ENCODE measurements around the gene PTH2. TPM values are rescaled to one million over a fixed set of nuclear protein-coding genes. Genes with fewer than 3 reads are reported as not detected.

Gene PTH2
- total RNA-seq, 2 experiments from 2014 or later, result not detected

DNA sequence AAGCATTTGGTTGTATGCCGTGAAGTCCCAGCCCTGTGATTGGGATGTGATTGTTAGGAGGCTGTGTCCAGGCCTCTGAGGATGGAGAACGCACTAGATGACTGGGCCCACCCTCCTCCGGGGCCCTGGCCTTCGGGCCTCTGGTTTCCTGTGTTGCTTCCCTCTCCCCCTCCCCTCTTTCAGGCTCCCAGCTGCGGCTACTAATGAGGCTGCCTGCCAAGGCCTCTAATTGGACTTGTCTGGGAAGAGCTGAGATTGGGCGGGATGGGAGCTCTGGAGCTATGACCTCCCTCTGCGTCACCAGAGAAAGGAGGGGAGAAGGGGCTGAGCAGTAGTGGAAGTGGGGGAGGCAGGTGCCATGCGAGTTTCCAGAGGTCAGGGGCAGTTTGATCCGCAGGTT is 9.9 kb downstream of the PTH2 start:
- H3K9me3 Mint-ChIP-seq (ENCODE audit: low read depth), result no peaks in the 10 kb centered on the region
- H3K4me3 Mint-ChIP-seq, result no peak overlapping the region
- no peak overlapping the region for H3K27ac Mint-ChIP-seq
- no peaks in the 10 kb centered on the region for H3K36me3 Mint-ChIP-seq
- H3K4me1 Mint-ChIP-seq, result peaks cover 31% of the 10 kb centered on the region
- ATAC-seq (no peak), DNase-seq (no peak)
- CTCF ChIA-PET, result interaction anchor here (1.1 to 1.4 kb wide), 3 partner anchors 9 to 57 kb away, joined by 3 to 5 read pairs (median 4); no protein-coding TSS in a partner anchor
- peaks cover 15% of the 10 kb centered on the region for H3K27me3 Mint-ChIP-seq

DNA sequence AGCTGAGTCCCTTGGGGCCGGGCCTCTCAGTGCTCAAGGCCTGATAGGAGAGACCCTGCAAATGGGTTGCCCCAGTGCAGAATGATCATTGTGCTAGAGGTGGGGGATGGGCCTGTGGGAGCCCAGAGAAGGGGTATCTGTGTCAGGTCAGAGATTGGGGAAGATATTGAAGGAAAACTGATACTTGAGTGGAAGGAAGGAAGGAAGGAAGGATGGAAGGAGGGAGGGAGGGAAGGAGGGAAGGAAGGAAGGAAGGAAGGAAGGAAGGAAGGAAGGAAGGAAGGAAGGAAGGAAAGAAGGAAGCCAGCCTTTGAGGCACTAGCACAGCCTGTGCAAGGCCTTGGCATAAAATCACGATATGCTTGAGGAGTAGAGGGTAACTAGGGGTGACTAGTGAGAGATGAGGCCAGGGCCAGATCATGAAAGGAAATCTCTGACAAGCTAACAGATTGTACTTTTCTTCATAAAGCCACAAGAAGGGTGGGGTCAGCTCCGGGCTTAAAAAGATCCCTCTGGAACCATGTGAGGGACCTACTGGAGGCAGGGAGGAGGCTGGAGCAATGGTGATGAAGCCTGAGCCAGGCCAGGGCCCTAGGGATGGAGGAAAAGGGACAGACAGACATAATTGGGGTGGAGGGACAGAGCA is 11.4 kb downstream of the PTH2 start:
- ATAC-seq (no peak), DNase-seq (no peak)
- no peak overlapping the region for H3K4me3 Mint-ChIP-seq
- no peaks in the 10 kb centered on the region for H3K9me3 Mint-ChIP-seq (ENCODE audit: low read depth)
- no peak overlapping the region for H3K27ac Mint-ChIP-seq
- H3K36me3 Mint-ChIP-seq, result no peaks in the 10 kb centered on the region
- CTCF ChIA-PET, result interaction anchor here (0.7 to 1.6 kb wide), 4 partner anchors 10 to 213 kb away, joined by 3 to 5 read pairs (median 4); no protein-coding TSS in a partner anchor
- H3K4me1 Mint-ChIP-seq, result peaks cover 39% of the 10 kb centered on the region
- peaks cover 3% of the 10 kb centered on the region for H3K27me3 Mint-ChIP-seq

DNA sequence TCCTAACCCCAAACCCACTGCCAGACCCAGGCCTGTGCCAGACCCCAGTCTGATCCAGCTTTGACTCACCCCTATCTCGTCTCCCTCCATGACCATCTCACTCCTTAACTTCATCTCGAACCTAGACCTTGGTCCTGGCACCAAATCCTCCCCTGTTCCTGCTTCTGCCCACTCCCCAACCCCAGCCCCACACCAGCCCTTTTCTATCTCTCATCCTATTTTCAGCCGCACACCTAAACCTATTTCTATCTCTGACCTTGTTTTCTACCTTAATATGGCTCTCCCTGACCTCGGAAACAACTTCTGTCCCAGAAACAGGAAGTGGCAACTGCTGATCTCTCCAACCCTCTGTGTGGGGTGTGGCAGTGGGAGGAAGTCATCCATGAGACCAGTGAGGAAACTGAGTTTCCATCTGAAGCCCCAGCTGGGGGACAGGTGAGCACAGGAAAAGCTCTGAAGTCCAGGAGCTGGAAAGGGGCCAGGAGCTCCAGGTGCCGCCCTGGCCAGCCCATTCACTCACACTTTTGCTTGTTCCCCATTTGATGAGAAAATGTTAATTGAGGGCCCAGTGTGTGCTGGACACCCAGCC is 13.7 kb downstream of the PTH2 start:
- CTCF ChIA-PET, result interaction anchor here (0.5 to 2.3 kb wide), 14 partner anchors 9 to 137 kb away, joined by 3 to 11 read pairs (median 4); partner anchors contain the start of gene GFY
- peaks cover 41% of the 10 kb centered on the region for H3K4me1 Mint-ChIP-seq

DNA sequence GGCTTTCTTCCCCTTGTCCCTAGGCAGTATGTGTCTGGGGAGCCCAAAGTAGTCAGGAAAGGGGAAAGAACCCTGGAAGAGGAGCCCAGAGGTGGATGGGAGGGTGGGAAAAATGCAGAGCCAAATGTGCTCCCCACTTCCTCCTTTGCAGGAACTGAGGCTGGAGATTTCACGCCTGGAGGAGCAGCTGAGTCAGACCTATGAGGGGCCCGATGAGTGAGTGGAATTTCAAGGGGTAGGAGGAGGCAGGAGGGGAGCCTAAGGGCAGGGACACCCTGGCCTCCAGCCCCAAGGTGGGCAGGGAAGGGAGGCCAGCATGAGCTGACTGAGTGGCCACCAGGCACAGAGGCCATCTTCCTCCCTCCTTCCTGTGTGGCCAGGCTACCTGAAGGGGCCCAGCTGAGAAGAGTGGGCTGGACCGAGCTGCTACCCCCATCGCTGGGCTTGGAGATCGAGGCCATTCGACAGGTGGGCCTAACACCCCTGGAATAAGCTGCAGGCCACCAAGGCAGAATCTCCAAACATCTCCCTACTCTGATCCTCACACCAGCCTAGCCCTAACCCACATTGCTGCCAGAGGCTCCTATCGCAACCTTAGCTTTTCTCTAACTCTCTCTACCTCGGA is 14.3 kb downstream of the PTH2 start:
- ATAC-seq (no peak), DNase-seq (no peak)
- no peaks in the 10 kb centered on the region for H3K9me3 Mint-ChIP-seq (ENCODE audit: low read depth)
- H3K4me3 Mint-ChIP-seq, result peak overlapping the region; percentile 51
- H3K4me1 Mint-ChIP-seq, result peaks cover 41% of the 10 kb centered on the region
- no peaks in the 10 kb centered on the region for H3K36me3 Mint-ChIP-seq
- peak overlapping the region; percentile 85 for H3K27ac Mint-ChIP-seq
- CTCF ChIA-PET, result interaction anchor here (0.5 to 2.3 kb wide), 10 partner anchors 10 to 138 kb away, joined by 3 to 11 read pairs (median 4); partner anchors contain the start of gene GFY
- H3K27me3 Mint-ChIP-seq, result no peaks in the 10 kb centered on the region

More for the DNA sequence above, 13.7 kb downstream of the PTH2 start:
- no peaks in the 10 kb centered on the region for H3K27me3 Mint-ChIP-seq
- peak overlapping the region; percentile 85 for H3K27ac Mint-ChIP-seq
- DNase-seq (peak; percentile 72), ATAC-seq (peak; percentile 84)
- H3K9me3 Mint-ChIP-seq (ENCODE audit: low read depth), result no peaks in the 10 kb centered on the region
- H3K4me3 Mint-ChIP-seq, result peak overlapping the region; percentile 51
- no peaks in the 10 kb centered on the region for H3K36me3 Mint-ChIP-seq

DNA sequence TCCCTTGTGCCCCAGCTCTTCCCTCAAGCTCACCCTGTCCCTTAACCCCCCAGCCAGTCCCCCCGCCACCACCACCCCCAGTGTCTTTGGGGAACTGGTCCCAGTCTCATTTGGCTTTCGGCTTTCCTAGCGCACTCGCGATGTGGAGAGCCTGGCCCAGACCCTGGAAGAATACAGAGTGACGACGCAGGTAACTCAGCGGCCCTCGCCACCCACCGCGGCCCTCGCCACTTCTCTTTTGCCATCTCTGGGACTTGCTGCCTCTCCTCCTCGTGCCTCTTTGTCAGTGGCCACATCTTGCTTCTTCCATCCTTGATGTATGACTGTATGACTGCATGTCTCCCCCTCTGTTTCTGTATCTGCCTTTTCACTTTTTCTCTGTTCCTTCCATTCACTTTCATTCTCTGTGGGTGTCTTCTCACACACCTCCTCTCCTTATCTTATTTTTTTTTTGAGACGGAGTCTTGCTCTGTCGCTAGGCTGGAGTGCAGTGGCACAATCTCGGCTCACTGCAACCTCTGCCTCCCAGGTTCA is 15.7 kb downstream of the PTH2 start:
- CTCF ChIA-PET, result interaction anchor here (1.5 to 2.7 kb wide), 4 partner anchors 11 to 66 kb away, joined by 3 to 11 read pairs (median 4); partner anchors contain the start of genes FLT3LG and GFY
- H3K27me3 Mint-ChIP-seq, result no peaks in the 10 kb centered on the region
- H3K4me1 Mint-ChIP-seq, result peaks cover 41% of the 10 kb centered on the region
- no peaks in the 10 kb centered on the region for H3K9me3 Mint-ChIP-seq (ENCODE audit: low read depth)
- H3K4me3 Mint-ChIP-seq, result no peak overlapping the region
- no peak for DNase-seq
- ATAC-seq, result no peak
- H3K27ac Mint-ChIP-seq, result no peak overlapping the region
- no peaks in the 10 kb centered on the region for H3K36me3 Mint-ChIP-seq

DNA sequence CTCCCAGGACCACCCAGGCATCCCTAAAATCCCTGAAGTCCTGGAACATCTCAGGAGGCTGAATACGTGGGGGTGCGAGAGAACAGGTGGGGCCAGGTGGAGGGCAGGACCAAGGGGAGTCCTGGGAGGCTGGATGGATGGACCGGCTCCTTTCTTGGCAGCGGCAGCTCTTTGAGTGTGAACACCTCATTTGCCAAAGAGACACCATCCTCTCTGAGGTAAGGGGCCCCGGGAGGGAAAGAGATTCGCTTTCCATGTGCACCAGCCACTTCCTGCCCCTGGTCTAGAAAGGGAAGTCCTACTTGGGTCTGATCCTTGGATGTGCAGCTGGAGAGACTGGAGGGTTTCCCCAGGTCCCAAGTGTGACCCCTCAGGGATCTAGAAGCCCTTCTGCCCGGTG is 16.2 kb downstream of the PTH2 start:
- H3K9me3 Mint-ChIP-seq (ENCODE audit: low read depth), result no peaks in the 10 kb centered on the region

DNA sequence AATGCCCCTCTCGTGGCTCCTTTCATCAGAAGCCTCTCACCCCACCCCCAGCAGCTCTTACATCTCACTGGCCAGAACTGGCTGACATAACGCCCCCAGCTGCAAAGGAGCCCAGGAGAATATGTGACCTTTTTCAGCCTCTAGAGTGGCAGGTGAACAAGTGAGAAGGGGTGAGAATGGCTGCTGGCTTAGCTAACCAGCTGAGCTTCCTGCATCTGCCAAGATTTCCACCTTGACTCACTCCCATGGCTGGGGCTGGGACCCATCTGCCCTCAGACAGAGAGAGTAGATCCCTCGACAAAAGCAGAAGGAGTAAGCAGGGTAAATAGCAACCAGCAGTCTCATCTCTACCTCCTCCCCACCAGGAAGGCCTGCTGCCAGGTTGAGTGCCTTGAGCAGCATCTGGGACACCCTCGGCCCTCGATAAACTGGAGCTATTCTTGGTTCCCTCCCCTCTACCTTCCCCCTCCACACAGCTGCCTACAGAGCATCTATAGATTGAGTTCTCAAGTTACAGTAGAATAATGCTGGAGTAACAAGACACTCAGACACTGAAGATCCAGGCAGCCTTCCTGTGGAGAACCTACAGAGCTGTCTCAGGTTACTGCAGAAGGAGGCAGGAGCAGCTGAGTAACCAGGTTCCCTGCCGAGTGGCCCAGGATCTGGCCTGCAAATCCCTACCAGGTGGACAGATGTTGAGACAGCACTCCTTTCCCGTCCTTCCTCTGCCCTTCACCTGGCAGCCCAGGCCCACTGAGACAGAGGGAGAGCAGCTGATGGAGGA is 19.6 kb downstream of the PTH2 start:
- Mint-ChIP-seq H3K4me1 (peaks cover 12% of the 10 kb centered on the region), H3K36me3 (no peaks in the 10 kb centered on the region), H3K27me3 (no peaks in the 10 kb centered on the region), H3K4me3 (no peak overlapping the region), H3K9me3 (ENCODE audit: low read depth) (no peaks in the 10 kb centered on the region), H3K27ac (no peak overlapping the region)
- DNase-seq (no peak), ATAC-seq (no peak)
- CTCF ChIA-PET, result interaction anchor here (1.0 to 1.6 kb wide), 2 partner anchors 33 to 67 kb away, joined by 3 to 5 read pairs; no protein-coding TSS in a partner anchor

More for the DNA sequence above, 16.2 kb downstream of the PTH2 start:
- Mint-ChIP-seq H3K27ac (no peak overlapping the region), H3K4me3 (no peak overlapping the region), H3K4me1 (peaks cover 39% of the 10 kb centered on the region), H3K36me3 (no peaks in the 10 kb centered on the region), H3K27me3 (no peaks in the 10 kb centered on the region)
- DNase-seq, result no peak
- CTCF ChIA-PET, result interaction anchor here (1.4 to 2.7 kb wide), 6 partner anchors 12 to 67 kb away, joined by 3 to 11 read pairs (median 4); partner anchors contain the start of genes FLT3LG and GFY
- no peak for ATAC-seq

DNA sequence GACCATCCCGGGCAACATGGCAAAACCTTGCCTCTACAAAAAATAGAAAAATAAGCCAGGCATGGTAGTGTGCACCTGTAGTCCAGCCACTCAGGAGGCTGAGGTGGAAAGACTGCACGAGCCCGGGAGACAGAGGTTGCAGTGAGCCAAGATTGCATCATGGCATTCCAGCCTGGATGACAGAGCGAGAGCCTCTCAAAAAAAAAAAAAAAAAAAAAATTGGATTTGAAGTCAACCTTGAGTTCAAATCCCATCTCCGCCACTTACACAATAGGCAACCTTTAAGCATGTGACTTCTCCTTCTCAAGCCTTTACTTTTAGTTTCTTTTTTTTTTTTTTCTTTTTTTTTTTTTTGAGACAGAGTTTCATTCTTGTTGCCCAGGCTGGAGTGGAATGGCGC is 23.2 kb downstream of the PTH2 start:
- Mint-ChIP-seq H3K27ac (no peak overlapping the region), H3K4me3 (no peak overlapping the region), H3K36me3 (no peaks in the 10 kb centered on the region), H3K9me3 (ENCODE audit: low read depth) (no peaks in the 10 kb centered on the region), H3K27me3 (no peaks in the 10 kb centered on the region), H3K4me1 (peaks cover 6% of the 10 kb centered on the region)
- no peak for ATAC-seq
- DNase-seq, result no peak
- CTCF ChIA-PET, result interaction anchor here (0.7 kb wide), 1 partner anchor 191 kb away, joined by 3 read pairs; no protein-coding TSS in a partner anchor

DNA sequence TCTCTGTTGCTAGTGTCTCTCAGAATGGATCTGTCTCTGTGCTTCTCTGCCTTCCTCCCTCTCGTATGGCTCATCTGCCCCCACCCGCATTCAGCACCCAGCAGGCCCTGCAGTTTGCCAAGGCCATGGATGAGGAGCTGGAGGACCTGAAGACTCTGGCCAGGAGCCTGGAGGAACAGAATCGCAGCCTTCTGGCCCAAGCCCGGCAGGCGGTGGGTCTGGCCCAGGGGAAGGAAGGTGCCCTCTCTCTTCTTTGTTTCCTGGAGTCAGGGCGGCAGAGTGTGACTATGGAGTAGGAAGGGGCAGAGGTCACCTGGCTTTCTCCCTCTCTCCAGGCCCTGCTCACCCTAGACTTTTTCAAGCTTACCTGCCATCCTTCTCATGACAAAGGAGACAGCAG is 24.3 kb downstream of the PTH2 start:
- H3K4me1 Mint-ChIP-seq, result peaks cover 4% of the 10 kb centered on the region
- H3K27me3 Mint-ChIP-seq, result no peaks in the 10 kb centered on the region
- no peak overlapping the region for H3K27ac Mint-ChIP-seq
- DNase-seq (no peak), ATAC-seq (no peak)
- H3K9me3 Mint-ChIP-seq (ENCODE audit: low read depth), result no peaks in the 10 kb centered on the region
- CTCF ChIA-PET, result no interaction called here
- H3K4me3 Mint-ChIP-seq, result no peak overlapping the region
- no peaks in the 10 kb centered on the region for H3K36me3 Mint-ChIP-seq

DNA sequence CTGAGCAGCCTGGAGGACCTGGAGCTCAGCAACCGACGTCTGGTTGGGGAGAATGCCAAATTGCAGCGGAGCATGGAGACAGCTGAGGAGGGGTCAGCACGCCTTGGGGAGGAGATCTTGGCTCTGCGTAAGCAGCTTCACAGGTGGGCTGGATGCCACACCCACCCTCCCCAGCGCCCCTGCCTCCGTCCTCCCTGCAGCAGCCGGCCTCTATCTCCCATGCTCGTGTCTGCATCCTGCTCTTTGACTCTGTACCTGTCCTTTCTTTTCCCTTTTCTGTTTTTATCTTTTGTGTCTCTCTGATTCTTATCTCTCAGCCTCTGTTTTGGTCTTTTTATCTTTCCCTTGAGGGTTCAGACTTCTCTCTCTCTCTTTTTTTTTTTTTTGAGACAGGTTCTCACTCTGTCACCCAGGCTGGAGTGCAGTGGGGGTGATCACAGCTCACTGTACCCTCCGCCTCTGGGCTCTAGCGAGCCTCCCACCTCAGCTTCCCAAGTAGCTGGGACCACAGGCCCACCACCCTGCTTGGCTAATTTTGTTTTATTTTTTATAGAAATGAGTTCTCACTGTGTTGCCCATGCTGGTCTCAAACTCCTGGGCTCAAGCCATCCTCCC is 25.1 kb downstream of the PTH2 start:
- ATAC-seq (no peak), DNase-seq (no peak)
- Mint-ChIP-seq H3K27me3 (no peaks in the 10 kb centered on the region), H3K4me3 (no peak overlapping the region), H3K9me3 (ENCODE audit: low read depth) (no peaks in the 10 kb centered on the region), H3K27ac (no peak overlapping the region), H3K36me3 (no peaks in the 10 kb centered on the region), H3K4me1 (peaks cover 4% of the 10 kb centered on the region)
- CTCF ChIA-PET, result interaction anchor here (1.4 to 1.8 kb wide), 3 partner anchors 24 to 75 kb away, joined by 3 to 4 read pairs (median 4); no protein-coding TSS in a partner anchor

DNA sequence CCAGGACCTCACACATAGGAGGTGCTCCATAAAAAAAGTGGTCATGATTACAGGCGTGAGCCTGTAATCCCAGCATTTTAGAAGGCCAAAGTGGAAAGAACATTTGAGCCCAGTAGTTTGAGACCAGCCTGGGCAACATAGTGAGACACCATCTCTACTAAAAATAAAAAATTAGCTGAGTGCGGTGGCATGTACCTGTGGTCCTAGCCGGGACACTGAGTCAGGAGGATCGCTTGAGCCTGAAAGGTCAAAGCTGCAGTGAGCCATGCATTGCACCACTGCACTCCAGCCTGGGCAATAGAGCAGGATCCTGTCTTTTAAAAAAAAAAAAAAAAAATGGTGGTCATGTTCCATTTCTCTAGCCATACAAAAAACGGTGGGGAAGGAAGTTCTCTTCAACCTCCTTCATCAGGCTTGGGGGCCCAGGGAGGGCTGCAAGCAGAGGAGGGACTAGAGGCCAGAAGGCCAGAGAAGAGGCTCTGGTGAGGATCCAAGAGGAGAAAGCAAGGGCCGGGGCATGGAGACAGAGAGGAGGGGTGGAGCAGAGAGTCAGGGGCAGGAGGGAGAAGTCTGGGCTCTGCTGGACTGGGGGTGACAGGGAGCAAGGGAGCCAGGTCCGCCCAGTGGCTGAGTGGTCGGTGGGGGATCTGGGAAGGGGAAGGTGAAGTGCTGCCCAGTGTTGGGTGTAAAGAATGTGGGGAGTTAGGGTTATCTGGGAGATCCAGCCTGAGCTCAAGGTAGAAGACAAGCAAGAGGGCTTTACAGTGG is 26.3 kb downstream of the PTH2 start:
- no peaks in the 10 kb centered on the region for H3K36me3 Mint-ChIP-seq
- DNase-seq (no peak), ATAC-seq (no peak)
- no peaks in the 10 kb centered on the region for H3K27me3 Mint-ChIP-seq
- CTCF ChIA-PET, result interaction anchor here (1.4 to 1.8 kb wide), 3 partner anchors 25 to 77 kb away, joined by 3 to 4 read pairs (median 4); no protein-coding TSS in a partner anchor
- no peaks in the 10 kb centered on the region for H3K9me3 Mint-ChIP-seq (ENCODE audit: low read depth)
- H3K4me1 Mint-ChIP-seq, result peaks cover 10% of the 10 kb centered on the region
- H3K27ac Mint-ChIP-seq, result no peak overlapping the region
- H3K4me3 Mint-ChIP-seq, result no peak overlapping the region
